SIG-M5 treated with dmso at 0.1 percent for 504 hours (cell line): ENCODE measurements around the gene ACTR3C.
"Not testable (repeated sequence)": the region's sequence is repeated elsewhere in the genome, so short reads cannot be mapped to it uniquely, and the experiment has no call there.

Source experiments
- DNase-seq: peaks from one replicate; lab custom pipeline; 2025; ENCODE audit not compliant: unreplicated experiment; lab: John Stamatoyannopoulos, UW

Gene ACTR3C

DNA sequence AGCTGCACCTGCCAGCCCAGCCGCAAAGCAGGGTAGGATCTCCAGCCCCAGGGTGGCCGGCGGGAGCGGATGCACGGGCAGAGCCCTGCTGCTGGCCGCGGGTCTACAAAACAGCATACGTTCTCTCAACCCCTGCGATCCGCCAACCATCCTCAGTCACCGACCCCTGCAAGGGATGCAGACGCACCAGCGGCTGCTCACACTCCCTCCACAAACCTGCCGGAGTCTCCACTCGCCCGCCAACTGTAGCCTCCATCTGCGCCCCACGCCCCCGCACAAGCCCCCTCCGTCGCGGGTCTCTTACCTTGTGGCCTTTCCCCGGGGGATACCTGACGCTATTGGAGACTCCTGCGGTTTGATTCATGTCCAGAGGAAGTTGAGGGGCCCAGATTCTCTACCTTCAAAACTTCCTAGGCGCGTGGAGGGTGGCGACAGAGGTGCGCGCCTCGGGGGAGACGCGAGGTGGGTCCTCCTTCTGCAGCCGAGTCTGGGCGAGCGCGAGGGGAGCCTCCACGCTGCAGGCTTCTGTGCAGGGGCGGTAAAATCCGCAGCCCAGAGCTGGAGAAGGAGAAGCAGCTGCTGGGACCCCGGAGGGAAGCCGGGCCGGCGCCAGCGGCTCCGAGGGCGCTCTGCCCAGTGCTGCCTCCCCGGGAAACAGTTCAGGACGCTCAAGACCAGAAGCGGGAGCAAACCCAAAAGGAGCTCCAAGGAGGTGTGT lies 103.2 kb downstream of the ACTR3C start:
- not testable (repeated sequence) for DNase-seq

DNA sequence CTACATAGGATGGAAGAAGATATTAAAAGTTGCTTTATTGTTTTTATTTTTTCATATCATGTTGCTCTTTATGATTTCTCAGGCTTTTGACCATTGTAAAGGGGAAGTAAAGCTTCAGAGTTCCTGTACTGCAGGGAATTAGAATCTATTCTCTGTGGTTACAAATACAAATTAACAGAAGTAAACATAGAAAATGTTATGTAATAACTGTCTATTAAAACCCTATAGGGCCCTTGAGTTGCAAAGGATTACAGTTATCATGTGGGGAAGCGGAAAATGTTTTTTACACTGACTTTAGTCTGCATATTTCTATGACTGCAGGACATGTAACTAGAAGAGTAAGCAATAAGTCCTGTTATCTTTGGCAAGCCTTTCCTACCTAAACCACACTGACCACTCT lies 116.5 kb downstream of the ACTR3C start:
- DNase-seq: peak; percentile 1

DNA sequence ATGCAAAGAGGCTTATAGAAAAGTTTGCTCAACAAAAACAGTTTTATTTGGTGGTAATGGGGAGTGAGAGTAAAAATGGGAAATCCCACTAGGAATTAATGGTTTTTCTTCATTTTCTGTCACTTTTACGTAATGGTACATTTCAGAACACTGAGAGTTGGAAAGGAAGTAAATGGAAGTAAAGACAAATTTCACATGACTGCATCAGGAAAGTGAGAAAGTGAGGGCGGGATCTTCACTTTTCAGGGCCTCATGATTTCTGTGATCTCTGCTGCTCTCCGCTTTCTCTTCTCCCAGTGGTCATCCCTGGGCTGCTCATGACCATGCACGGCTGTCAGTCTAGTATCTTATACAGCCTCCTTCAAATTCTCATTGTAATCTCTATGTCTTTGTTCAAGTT lies 117.5 kb downstream of the ACTR3C start:
- DNase-seq: not testable (repeated sequence)

DNA sequence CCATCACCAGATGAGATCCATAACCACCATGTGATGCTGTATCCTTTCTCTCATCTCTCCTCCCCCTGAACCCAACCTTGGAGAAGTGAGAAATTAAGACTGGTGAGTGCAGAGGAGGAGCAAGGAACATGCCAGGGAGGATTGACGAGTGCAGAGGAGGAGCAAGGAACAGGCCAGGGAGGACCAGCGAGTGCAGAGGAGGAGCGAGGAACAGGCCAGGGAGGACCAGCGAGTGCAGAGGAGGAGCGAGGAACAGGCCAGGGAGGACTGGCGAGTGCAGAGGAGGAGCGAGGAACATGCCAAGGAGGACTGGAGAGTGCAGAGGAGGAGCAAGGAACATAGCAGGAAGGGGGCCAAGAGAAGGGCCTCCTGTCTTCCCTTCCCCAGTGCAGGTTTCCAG lies 118.8 kb downstream of the ACTR3C start:
- not testable (repeated sequence) for DNase-seq

DNA sequence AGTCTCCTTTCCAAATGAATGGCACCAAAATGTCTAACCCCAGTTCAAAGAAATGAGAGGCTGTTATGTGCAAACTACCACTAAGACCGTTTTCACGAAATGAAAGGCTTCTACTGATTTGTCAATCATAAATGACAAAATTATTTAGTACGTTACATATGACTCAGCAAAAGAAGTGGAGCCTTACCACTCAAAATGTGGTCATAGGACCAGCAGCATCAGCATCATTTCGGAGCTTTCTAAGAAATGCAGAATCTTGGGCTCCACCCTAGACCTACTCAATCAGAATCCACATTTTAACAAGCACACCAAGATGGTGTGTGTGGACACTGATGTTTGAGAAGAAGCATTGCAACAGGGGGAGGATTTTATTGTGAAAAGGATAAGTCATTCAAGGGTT lies 120.5 kb downstream of the ACTR3C start:
- not testable (repeated sequence) for DNase-seq
